Measurements from ENCODE around the gene FAM114A1.
A peak's percentile ranks its signal among the peaks of the same experiment; 100 is the strongest.

Gene FAM114A1

DNA sequence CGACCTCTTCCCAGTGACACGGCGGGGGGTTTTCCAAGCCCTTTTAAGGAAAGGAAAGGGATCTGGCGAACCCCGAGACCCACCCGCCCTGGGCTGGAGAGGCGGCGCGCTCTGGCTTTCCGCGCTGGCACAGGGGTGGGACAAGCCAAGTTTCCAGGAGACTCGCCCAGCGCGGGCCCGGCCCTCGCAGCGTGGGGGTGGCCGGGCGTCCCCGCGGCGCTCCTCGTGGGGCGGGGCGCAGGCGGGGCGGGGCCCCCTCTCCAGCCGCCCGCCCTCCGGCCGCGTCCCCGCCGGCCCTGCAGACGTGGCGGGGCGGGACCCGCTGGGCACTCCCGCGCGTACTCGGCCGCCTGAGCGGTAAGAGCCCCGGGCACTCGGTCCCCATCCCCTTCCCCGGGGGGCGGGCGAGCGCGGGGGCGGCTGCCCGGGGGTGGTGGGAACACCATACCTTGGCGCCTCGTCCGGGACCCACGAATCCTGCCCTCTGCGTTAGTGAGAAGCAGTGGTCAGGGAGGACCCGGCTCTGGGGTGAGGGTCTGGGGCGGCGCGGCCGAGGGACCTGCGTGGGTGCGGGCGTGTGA, at the start of gene FAM114A1:
TSS of gene FAM114A1 (plus strand) at position 329 of the 581 bp plus-strand sequence. CDS start 10,273 bp downstream, outside the sequence.
- TF ChIP-seq, protein P1, sequence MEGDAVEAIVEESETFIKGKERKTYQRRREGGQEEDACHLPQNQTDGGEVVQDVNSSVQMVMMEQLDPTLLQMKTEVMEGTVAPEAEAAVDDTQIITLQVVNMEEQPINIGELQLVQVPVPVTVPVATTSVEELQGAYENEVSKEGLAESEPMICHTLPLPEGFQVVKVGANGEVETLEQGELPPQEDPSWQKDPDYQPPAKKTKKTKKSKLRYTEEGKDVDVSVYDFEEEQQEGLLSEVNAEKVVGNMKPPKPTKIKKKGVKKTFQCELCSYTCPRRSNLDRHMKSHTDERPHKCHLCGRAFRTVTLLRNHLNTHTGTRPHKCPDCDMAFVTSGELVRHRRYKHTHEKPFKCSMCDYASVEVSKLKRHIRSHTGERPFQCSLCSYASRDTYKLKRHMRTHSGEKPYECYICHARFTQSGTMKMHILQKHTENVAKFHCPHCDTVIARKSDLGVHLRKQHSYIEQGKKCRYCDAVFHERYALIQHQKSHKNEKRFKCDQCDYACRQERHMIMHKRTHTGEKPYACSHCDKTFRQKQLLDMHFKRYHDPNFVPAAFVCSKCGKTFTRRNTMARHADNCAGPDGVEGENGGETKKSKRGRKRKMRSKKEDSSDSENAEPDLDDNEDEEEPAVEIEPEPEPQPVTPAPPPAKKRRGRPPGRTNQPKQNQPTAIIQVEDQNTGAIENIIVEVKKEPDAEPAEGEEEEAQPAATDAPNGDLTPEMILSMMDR (IDR thresholded peaks at IDR 0.05; ENCODE audit: borderline replicate concordance, insufficient read depth, low read depth, low read length) = no peak
- peak within 1 kb of the TSS; percentile 48 for H3K4me3 ChIP-seq (ENCODE audit: low read depth, low read length)

DNA sequence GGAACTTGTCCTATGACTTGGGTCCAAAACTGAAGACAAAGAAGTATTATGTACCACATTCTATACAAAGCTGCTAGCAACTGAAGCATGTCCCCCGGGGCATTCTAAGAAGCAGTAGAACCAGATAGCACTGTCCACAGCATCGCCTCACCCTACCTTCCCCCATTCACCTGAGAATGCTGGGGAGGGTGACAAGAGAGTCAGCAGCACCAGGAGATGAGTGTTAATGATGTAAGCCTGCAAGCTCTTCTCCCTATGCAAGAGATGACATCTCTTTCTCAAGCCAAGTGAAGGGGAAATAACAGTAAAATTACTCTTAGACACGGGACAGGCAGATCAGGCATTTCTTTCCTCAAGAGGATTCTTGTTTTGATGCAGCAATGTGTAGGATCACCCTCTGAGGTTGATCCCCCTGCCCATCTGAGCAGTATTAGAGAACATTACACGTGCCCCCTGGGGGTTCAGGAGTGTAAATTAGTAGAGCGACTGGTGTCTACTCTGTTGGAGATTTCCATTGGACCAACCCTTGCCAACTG, 49.1 kb upstream of the FAM114A1 start:
- H3K4me3 ChIP-seq (ENCODE audit: low read depth, low read length) = no peak overlapping the region
- TF ChIP-seq, protein P1 (IDR thresholded peaks at IDR 0.05; ENCODE audit: borderline replicate concordance, insufficient read depth, low read depth, low read length) = no peak

DNA sequence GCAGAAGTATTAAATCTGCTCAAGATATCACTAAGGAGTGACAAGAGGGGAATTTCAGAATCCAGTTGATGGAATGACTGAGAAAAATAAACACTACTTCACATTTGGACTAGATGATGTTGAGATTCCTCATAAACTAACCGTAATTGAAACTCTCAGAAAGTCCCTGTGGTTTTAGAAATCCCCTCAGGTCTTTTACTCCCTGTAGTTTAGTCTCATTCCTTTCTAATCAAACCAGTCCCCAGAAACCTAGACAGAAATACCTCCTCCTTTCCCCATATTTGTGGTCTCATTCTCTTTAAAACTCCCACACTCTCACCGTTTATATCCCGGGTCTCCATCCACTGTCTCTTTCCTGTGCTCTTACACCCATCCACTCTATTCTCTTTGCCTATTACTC, 48.0 kb upstream of the FAM114A1 start:
- no peak overlapping the region for H3K4me3 ChIP-seq (ENCODE audit: low read depth, low read length)
- TF ChIP-seq, protein P1 (IDR thresholded peaks at IDR 0.05; ENCODE audit: borderline replicate concordance, insufficient read depth, low read depth, low read length) = no peak

DNA sequence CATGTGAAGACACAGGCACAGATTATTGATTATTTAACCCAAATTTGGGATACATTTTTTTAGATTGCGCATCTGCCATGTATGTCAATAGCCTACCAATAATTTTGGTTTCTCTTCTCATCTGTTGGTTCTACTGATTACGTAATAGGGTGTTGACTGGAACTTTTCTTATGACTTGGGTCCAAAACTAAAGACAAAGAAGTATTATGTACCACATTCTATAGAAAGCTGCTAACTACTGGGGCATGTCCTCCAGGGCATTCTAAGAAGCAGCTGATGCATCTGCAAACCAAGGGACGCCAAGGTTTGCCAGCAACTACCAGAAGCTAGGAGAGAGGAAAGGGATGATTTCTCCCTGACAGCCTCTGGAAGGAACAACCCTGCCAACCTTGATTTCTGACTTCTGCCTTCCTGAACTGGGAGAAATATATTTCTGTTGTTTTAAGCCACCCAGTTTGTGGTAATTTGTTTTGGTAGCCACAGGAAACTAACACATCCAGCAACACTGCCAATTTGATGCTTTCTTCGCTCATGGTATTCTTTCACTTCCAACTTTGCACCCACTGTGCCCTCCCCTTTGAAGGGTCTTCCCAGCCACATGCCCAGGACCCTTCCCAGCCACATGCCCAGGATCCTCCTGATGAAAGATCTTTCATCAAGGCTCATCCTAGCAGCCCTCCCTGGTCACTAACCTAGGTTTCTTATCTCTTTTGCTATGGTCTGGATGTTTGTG, 47.1 kb upstream of the FAM114A1 start:
- TF ChIP-seq, protein P1 (IDR thresholded peaks at IDR 0.05; ENCODE audit: borderline replicate concordance, insufficient read depth, low read depth, low read length) = no peak
- no peak overlapping the region for H3K4me3 ChIP-seq (ENCODE audit: low read depth, low read length)

DNA sequence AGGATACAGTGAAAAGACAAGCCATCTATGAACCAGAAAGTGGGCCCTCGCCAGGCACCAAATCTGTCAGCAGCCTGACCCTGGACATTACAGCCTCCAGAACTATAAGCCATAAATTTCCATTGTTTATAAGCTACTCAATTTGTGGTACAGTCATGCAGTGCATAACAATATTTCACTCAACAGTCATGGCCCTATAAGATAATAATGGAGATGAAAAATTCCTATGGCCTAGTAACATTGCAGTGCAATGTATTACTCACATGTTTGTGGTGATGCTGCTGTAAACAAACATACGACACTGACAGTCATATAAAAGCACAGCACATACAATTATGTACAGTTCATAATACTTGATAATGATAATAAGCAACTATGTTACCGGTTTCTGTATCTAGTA, 45.9 kb upstream of the FAM114A1 start:
- no peak overlapping the region for H3K4me3 ChIP-seq (ENCODE audit: low read depth, low read length)
- TF ChIP-seq, protein P1 (IDR thresholded peaks at IDR 0.05; ENCODE audit: borderline replicate concordance, insufficient read depth, low read depth, low read length) = no peak

DNA sequence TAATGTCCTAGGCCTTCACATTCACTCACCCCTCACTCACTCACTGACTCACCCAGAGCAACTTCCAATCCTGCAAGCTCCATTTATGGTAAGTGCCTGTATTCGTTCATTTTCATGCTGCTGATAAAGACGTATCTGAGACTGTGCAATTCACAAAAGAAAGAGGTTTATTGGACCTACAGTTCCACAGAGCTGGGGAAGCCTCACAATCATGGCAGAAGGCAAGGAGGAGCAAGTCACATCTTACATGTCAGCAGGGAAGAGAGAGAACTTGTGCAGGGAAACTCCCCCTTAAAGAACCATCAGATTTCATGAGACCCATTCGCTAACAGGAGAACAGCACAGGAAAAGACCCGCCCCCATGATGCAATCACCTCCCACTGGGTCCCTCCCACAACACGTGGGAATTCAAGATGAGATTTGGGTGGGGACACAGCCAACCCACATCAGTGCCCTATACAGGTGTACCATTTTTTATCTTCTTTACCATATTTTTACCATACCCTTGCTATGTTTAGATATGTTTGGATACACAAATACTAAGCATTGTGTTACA, 44.8 kb upstream of the FAM114A1 start:
- TF ChIP-seq, protein P1 (IDR thresholded peaks at IDR 0.05; ENCODE audit: borderline replicate concordance, insufficient read depth, low read depth, low read length) = no peak

More for the DNA sequence above, 44.8 kb upstream of the FAM114A1 start:
- no peak overlapping the region for H3K4me3 ChIP-seq (ENCODE audit: low read depth, low read length)
